ENCODE measurements around the gene ZNF512B.

Gene ZNF512B

GRCh38 chr20:63961664-63962425 lies 7.9 kb downstream of the ZNF512B start:
- TF ChIP-seq CTCF (IDR thresholded peaks at IDR 0.05): no peak

- TF ChIP-seq CTCF (IDR thresholded peaks at IDR 0.05): no peak
Observed at GRCh38 chr20:63959699-63960075, 10.0 kb downstream of the ZNF512B start.

- no peak for TF ChIP-seq CTCF (IDR thresholded peaks at IDR 0.05)
Observed at GRCh38 chr20:63958964-63959698, 10.6 kb downstream of the ZNF512B start.

DNA sequence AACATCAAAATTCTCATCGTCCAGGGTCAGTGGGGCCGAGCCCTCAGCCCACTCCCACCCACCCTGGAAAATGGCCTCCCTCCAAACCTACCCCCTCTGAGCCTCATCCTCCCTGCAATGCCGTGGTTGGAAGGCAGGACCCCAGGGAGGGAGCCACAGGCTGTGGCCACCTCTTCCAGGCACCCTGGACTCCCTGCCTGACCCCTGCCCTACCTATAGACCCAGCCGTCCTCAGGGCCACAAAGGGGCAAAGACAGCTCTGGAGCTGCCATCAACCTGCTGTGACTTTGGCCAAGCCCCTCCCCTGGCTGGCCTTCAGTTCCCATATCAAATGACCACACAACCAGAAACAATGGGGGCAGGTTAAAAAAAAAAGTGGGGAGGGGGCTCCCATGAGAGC lies 11.3 kb downstream of the ZNF512B start:
- no peak for TF ChIP-seq CTCF (IDR thresholded peaks at IDR 0.05)

- TF ChIP-seq CTCF (IDR thresholded peaks at IDR 0.05): no peak
Observed at GRCh38 chr20:63957690-63958441, 11.9 kb downstream of the ZNF512B start.

GRCh38 chr20:63957004-63957689 lies 12.6 kb downstream of the ZNF512B start:
- TF ChIP-seq CTCF (IDR thresholded peaks at IDR 0.05): no peak

- no peak for TF ChIP-seq CTCF (IDR thresholded peaks at IDR 0.05)
Observed at GRCh38 chr20:63956664-63957003, 13.1 kb downstream of the ZNF512B start.

Measured in LNCAP (cell line).